SW480 (cell line): ENCODE results near the gene ACER3.
A peak's percentile ranks its signal among the peaks of the same experiment; 100 is the strongest.
"Not testable (repeated sequence)": the region's sequence is repeated elsewhere in the genome, so short reads cannot be mapped to it uniquely, and the experiment has no call there.

Experiments used
- DNase-seq: peaks from one replicate; pipeline ENCODE4 v3.0.0-alpha.2; 2016; ENCODE audit warnings: low spot score

ACER3 gene

GRCh38 chr11:76919887-76920746 is 59.4 kb downstream of the ACER3 start:
- peak; percentile 80 for DNase-seq

- no peak for DNase-seq
Observed at GRCh38 chr11:76927160-76927559, 66.4 kb downstream of the ACER3 start.

- no peak for DNase-seq
Observed at GRCh38 chr11:76935042-76935441, 74.3 kb downstream of the ACER3 start.

- DNase-seq, result no peak
Observed at GRCh38 chr11:76939219-76939631, 78.5 kb downstream of the ACER3 start.

GRCh38 chr11:76944225-76944624 is 83.5 kb downstream of the ACER3 start:
- no peak for DNase-seq

GRCh38 chr11:76946223-76946622 is 85.5 kb downstream of the ACER3 start:
- no peak for DNase-seq

- no peak for DNase-seq
Observed at GRCh38 chr11:76947190-76947589, 86.5 kb downstream of the ACER3 start.

- DNase-seq, result no peak
Observed at GRCh38 chr11:76947800-76948199, 87.1 kb downstream of the ACER3 start.

- peak; percentile 12 for DNase-seq
Observed at GRCh38 chr11:76955459-76956114, 94.9 kb downstream of the ACER3 start.

- no peak for DNase-seq
Observed at GRCh38 chr11:76962583-76963416, 102.1 kb downstream of the ACER3 start.

GRCh38 chr11:76963417-76964168 is 102.9 kb downstream of the ACER3 start:
- not testable (repeated sequence) for DNase-seq

GRCh38 chr11:76972051-76972450 is 111.3 kb downstream of the ACER3 start:
- DNase-seq, result no peak

GRCh38 chr11:76974179-76974891 is 113.6 kb downstream of the ACER3 start:
- no peak for DNase-seq

- DNase-seq, result no peak
Observed at GRCh38 chr11:76975513-76975912, 114.8 kb downstream of the ACER3 start.

- no peak for DNase-seq
Observed at GRCh38 chr11:76977791-76978190, 117.1 kb downstream of the ACER3 start.

GRCh38 chr11:76978239-76978638 is 117.5 kb downstream of the ACER3 start:
- DNase-seq, result no peak

- no peak for DNase-seq
Observed at GRCh38 chr11:76978818-76979217, 118.1 kb downstream of the ACER3 start.

- no peak for DNase-seq
Observed at GRCh38 chr11:76980196-76980595, 119.5 kb downstream of the ACER3 start.

GRCh38 chr11:76984743-76985142 is 124.0 kb downstream of the ACER3 start:
- no peak for DNase-seq

GRCh38 chr11:76987203-76987602 is 126.5 kb downstream of the ACER3 start:
- DNase-seq, result no peak

- DNase-seq, result no peak
Observed at GRCh38 chr11:76990628-76991027, 129.9 kb downstream of the ACER3 start.
